AG04450 (cell line): ENCODE results near the gene BIRC6. TPM values are rescaled to one million over a fixed set of nuclear protein-coding genes. Genes with fewer than 3 reads are reported as not detected.

Experiments used
- CTCF ChIA-PET: fragments of 300-600, 350-600 bp; formaldehyde crosslinking; extraction: SDS; loops from one replicate; lab custom pipeline; 2022; ENCODE audit warnings: antibody characterized with exemption, inconsistent platforms; lab: Charles Lee
- POLR2A ChIA-PET: fragments of 350-600 bp; formaldehyde crosslinking; extraction: SDS; loops from one replicate; lab custom pipeline; 2021; ENCODE audit warnings: antibody characterized with exemption, inconsistent platforms; lab: Yijun Ruan, JAX
- DNase-seq: peaks from one replicate; pipeline ENCODE4 v3.0.0-alpha.2; 2011; ENCODE audit warnings: low read depth, low spot score
- H3K27ac ChIP-seq: one replicate; pipeline ENCODE4 v1.5.1; 2012; ENCODE audit warnings: low read depth, low read length, control low read depth
- H3K27me3 ChIP-seq: one replicate; pipeline ENCODE4 v1.6.0; 2012; ENCODE audit warnings: low read length; ENCODE audit not compliant: control insufficient read depth, insufficient read depth
- H3K4me3 ChIP-seq: 2 replicates; pipeline ENCODE4 v1.5.1; 2011; ENCODE audit warnings: mild to moderate bottlenecking, low read depth, low read length, control low read depth
- H3K9me3 ChIP-seq: 2 replicates; pipeline ENCODE4 v1.5.1; 2012; ENCODE audit warnings: low read length; ENCODE audit not compliant: control insufficient read depth, insufficient read depth
- polyA plus RNA-seq: library from polyadenylated mRNA; depleted of rRNA; stranded (reverse); fragments of >200 nt; gene quantifications from 2 replicates; pipeline ENCODE4 v1.2.3, GENCODE V29; 2011
- TF ChIP-seq, protein P1 (sequence below): IDR thresholded peaks from 2 replicates; pipeline ENCODE4 v1.5.1; 2011; ENCODE audit warnings: low read depth, low read length, control low read depth, inconsistent platforms

The BIRC6 gene
- polyA plus RNA-seq, 1 experiment = 86.3 TPM

DNA sequence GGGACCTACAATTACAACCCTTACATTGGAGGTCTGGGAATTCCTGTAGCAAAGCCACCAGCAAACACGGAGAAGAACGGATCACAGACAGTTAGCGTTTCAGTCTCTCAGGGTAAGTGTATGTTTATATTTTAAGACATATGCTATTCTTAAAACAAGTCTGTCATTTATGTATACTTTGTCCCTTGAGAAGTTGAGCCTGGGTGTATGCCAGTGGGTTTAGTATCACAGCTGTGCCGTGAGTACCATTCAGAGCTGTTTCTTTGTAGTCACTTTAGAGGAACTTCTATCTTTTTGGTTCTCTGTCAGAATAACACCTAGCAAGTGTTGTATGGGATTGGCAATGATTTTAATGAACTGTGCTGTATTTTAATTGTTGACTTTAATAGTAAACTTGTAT, 125.6 kb downstream of the BIRC6 start:
- Histone ChIP-seq H3K9me3 (no peaks in the 10 kb centered on the region), H3K27ac (no peak overlapping the region), H3K4me3 (no peak overlapping the region), H3K27me3 (no peaks in the 10 kb centered on the region)
- no peak for DNase-seq
- ChIA-PET POLR2A (no interaction called here), CTCF (interaction anchor here (1.0 kb wide), 1 partner anchor 23 kb away, joined by 4 read pairs; no protein-coding TSS in a partner anchor)
- TF ChIP-seq, protein P1, sequence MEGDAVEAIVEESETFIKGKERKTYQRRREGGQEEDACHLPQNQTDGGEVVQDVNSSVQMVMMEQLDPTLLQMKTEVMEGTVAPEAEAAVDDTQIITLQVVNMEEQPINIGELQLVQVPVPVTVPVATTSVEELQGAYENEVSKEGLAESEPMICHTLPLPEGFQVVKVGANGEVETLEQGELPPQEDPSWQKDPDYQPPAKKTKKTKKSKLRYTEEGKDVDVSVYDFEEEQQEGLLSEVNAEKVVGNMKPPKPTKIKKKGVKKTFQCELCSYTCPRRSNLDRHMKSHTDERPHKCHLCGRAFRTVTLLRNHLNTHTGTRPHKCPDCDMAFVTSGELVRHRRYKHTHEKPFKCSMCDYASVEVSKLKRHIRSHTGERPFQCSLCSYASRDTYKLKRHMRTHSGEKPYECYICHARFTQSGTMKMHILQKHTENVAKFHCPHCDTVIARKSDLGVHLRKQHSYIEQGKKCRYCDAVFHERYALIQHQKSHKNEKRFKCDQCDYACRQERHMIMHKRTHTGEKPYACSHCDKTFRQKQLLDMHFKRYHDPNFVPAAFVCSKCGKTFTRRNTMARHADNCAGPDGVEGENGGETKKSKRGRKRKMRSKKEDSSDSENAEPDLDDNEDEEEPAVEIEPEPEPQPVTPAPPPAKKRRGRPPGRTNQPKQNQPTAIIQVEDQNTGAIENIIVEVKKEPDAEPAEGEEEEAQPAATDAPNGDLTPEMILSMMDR = no peak

DNA sequence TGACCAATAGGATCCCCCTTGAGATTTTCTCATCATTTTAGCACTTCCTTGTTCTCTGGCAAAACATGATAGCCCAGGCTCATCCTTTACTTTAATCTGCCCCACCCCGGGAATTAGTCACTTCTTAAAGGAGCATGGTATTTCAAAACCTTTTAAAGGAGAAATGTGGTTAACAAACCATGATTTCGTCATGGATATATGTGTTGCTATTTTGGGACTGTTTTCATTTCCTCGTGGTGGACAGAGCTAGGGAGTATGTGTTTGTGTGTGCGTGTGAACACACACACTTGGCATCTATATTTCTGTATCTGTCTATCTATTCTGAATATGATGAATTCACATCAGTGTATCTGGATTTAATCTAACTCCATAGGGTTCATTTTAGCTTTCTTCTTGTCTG, 128.1 kb downstream of the BIRC6 start:
- DNase-seq = peak; percentile 78
- Histone ChIP-seq H3K4me3 (no peak overlapping the region), H3K27ac (no peak overlapping the region), H3K9me3 (no peaks in the 10 kb centered on the region), H3K27me3 (no peaks in the 10 kb centered on the region)
- TF ChIP-seq, protein P1 = no peak
- ChIA-PET CTCF (no interaction called here), POLR2A (no interaction called here)

DNA sequence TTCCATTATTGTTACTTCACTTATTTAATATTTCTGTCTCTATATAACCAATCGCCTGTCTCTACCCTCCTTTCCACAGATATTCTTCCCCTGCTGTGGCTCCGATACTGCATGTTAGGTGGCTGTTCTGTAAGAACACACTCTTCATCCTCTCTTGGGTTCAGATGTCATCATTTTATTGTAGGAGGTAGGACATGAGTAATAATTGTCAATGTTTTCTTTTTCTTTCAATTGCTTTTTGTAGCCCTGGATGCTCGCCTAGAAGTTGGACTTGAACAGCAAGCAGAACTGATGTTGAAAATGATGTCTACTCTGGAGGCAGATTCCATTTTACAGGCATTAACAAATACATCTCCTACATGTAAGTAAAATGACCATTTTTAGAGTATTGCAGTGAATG, 128.6 kb downstream of the BIRC6 start:
- CTCF ChIA-PET = no interaction called here
- H3K27ac ChIP-seq = no peak overlapping the region
- no peaks in the 10 kb centered on the region for H3K27me3 ChIP-seq
- no peaks in the 10 kb centered on the region for H3K9me3 ChIP-seq
- POLR2A ChIA-PET = no interaction called here
- no peak overlapping the region for H3K4me3 ChIP-seq
- TF ChIP-seq, protein P1 = no peak
- no peak for DNase-seq

DNA sequence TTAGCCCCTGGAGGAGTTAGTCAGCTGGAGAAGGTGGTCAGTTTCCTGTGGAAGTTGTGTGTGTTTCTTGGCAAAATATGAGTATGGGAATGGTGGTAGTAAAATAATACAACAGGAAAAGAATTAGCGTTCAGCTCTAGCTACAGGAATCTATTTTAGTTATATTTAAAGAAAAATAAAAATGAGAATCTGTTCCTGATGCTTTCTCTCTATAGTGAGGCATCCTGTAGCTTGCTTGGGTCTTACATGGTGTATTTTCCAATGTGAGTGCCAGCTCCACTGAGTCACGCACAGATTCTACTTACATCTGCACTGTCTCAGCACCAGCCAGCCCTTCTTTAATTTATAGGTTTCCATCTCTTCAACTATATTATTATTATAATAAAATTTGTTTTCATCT, 132.2 kb downstream of the BIRC6 start:
- H3K4me3 ChIP-seq = no peak overlapping the region
- ChIA-PET POLR2A (no interaction called here), CTCF (no interaction called here)
- no peaks in the 10 kb centered on the region for H3K9me3 ChIP-seq
- DNase-seq = no peak
- no peaks in the 10 kb centered on the region for H3K27me3 ChIP-seq
- TF ChIP-seq, protein P1 = no peak
- no peak overlapping the region for H3K27ac ChIP-seq

DNA sequence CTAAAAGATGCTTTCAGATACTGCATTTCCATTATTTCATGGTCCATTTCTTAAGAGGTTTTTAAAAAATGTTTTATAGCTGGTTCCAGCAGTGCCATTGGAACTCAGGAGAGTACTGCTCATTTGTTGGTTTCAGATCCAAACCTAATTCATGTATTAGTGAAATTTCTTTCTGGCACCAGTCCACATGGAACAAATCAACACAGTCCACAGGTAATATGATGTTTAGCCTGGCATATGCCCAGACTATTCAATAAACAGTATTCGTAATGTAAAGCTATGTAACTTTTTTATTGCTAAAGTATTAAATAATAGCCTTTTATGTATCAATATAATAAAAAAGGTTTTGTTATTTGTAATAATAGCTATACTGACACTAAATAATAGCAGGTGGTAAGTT, 134.5 kb downstream of the BIRC6 start:
- CTCF ChIA-PET = no interaction called here
- no peak for DNase-seq
- POLR2A ChIA-PET = no interaction called here

More for the DNA sequence above, 134.5 kb downstream of the BIRC6 start:
- Histone ChIP-seq H3K9me3 (no peaks in the 10 kb centered on the region), H3K27me3 (no peaks in the 10 kb centered on the region), H3K27ac (no peak overlapping the region), H3K4me3 (no peak overlapping the region)
- TF ChIP-seq, protein P1 = no peak
